GM23338 (cell line): ENCODE data around the gene GLRX. TPM values are rescaled to one million over a fixed set of nuclear protein-coding genes. Genes with fewer than 3 reads are reported as not detected.

Experiments used
- ETS1 ChIP-seq: IDR thresholded peaks from 2 replicates; pipeline ENCODE4 v1.6.1; 2016; ENCODE audit warnings: antibody characterized with exemption
- EZH2 ChIP-seq: fragments of 200-600 bp; sonication (generic); IDR thresholded peaks from one replicate; pipeline ENCODE4 v1.8.0; 2017; ENCODE audit warnings: antibody characterized with exemption, mild to moderate bottlenecking, low read depth; ENCODE audit not compliant: unreplicated experiment
- EZH2phosphoT487 ChIP-seq: fragments of 200-600 bp; sonication (generic); IDR thresholded peaks from one replicate; pipeline ENCODE4 v1.8.1; 2018; ENCODE audit warnings: antibody characterized with exemption; ENCODE audit not compliant: unreplicated experiment
- JUNB ChIP-seq: IDR thresholded peaks from one replicate; pipeline ENCODE4 v1.6.1; 2016; ENCODE audit warnings: antibody characterized with exemption; ENCODE audit not compliant: unreplicated experiment
- NANOG ChIP-seq: IDR thresholded peaks from 2 replicates; pipeline ENCODE4 v1.6.1; 2016; ENCODE audit warnings: antibody characterized with exemption, borderline replicate concordance
- POLR2AphosphoS5 ChIP-seq: IDR thresholded peaks from 2 replicates; pipeline ENCODE4 v1.6.1; 2016; ENCODE audit warnings: antibody characterized with exemption, low read depth
- STAT1 ChIP-seq: IDR thresholded peaks from one replicate; pipeline ENCODE4 v1.6.1; 2016; ENCODE audit warnings: antibody characterized with exemption; ENCODE audit not compliant: unreplicated experiment
- ZNF331 ChIP-seq: fragments of 250-450 bp; sonication (Bioruptor Pico); IDR thresholded peaks from 2 replicates; pipeline ENCODE4 v1.5.0; 2020; ENCODE audit warnings: low read depth, mild to moderate bottlenecking, moderate library complexity
- polyA plus RNA-seq: library from polyadenylated mRNA; unstranded; fragments of >200 nt; fragmentation: Nextera tagmentation; extraction: Ambion mirVana; gene quantifications from 2 replicates; pipeline ENCODE4 v1.2.1, GENCODE V29; 2016
- total RNA-seq: library from RNA; depleted of rRNA; stranded (reverse); fragments of >200 nt; shearing (Covaris generic); gene quantifications from 2 replicates; pipeline ENCODE4 v1.2.3, GENCODE V29; 2014
- TF ChIP-seq, protein P1 (sequence below): fragments of 250-450 bp; sonication (Bioruptor Pico); IDR thresholded peaks from 2 replicates; pipeline ENCODE4 v1.5.0; 2020; ENCODE audit warnings: mild to moderate bottlenecking, moderate library complexity

GLRX gene
- total and polyA plus RNA-seq, 2 experiments from 2014 or later = 9.5 to 42.2 TPM

DNA sequence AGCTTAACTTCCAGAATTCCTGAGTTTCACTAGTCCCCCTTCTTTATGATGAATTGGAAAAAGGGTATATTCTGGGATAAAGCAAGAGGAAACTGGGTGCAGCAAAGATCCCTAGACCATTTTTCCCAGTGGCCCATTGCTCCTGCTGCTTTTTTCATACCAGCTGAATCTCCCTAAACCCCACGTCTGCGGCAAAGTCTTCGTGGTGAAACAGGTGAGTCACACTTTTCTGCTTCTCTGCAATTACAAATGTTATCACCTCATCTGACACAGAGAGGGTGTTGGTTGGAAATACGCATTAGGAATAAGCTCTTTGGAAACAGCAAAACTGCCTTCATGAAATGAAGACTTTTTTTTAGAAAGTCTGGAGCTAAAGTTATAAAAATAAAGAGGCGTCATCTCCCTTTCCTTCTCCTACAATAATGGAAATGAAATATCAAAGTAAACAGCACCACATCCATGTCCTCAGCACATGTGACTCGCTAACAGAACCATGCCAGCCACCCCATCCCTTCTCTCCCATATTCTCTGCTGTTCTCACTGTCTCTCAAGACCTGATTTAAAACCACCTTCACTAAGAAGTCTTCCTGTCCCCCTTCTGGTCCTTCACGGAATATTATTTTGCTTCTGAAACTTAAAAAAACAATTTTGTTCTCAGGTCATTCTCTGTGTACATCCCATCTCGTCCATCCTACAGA, 39.5 kb upstream of the GLRX start (continued):
- TF ChIP-seq, protein P1, sequence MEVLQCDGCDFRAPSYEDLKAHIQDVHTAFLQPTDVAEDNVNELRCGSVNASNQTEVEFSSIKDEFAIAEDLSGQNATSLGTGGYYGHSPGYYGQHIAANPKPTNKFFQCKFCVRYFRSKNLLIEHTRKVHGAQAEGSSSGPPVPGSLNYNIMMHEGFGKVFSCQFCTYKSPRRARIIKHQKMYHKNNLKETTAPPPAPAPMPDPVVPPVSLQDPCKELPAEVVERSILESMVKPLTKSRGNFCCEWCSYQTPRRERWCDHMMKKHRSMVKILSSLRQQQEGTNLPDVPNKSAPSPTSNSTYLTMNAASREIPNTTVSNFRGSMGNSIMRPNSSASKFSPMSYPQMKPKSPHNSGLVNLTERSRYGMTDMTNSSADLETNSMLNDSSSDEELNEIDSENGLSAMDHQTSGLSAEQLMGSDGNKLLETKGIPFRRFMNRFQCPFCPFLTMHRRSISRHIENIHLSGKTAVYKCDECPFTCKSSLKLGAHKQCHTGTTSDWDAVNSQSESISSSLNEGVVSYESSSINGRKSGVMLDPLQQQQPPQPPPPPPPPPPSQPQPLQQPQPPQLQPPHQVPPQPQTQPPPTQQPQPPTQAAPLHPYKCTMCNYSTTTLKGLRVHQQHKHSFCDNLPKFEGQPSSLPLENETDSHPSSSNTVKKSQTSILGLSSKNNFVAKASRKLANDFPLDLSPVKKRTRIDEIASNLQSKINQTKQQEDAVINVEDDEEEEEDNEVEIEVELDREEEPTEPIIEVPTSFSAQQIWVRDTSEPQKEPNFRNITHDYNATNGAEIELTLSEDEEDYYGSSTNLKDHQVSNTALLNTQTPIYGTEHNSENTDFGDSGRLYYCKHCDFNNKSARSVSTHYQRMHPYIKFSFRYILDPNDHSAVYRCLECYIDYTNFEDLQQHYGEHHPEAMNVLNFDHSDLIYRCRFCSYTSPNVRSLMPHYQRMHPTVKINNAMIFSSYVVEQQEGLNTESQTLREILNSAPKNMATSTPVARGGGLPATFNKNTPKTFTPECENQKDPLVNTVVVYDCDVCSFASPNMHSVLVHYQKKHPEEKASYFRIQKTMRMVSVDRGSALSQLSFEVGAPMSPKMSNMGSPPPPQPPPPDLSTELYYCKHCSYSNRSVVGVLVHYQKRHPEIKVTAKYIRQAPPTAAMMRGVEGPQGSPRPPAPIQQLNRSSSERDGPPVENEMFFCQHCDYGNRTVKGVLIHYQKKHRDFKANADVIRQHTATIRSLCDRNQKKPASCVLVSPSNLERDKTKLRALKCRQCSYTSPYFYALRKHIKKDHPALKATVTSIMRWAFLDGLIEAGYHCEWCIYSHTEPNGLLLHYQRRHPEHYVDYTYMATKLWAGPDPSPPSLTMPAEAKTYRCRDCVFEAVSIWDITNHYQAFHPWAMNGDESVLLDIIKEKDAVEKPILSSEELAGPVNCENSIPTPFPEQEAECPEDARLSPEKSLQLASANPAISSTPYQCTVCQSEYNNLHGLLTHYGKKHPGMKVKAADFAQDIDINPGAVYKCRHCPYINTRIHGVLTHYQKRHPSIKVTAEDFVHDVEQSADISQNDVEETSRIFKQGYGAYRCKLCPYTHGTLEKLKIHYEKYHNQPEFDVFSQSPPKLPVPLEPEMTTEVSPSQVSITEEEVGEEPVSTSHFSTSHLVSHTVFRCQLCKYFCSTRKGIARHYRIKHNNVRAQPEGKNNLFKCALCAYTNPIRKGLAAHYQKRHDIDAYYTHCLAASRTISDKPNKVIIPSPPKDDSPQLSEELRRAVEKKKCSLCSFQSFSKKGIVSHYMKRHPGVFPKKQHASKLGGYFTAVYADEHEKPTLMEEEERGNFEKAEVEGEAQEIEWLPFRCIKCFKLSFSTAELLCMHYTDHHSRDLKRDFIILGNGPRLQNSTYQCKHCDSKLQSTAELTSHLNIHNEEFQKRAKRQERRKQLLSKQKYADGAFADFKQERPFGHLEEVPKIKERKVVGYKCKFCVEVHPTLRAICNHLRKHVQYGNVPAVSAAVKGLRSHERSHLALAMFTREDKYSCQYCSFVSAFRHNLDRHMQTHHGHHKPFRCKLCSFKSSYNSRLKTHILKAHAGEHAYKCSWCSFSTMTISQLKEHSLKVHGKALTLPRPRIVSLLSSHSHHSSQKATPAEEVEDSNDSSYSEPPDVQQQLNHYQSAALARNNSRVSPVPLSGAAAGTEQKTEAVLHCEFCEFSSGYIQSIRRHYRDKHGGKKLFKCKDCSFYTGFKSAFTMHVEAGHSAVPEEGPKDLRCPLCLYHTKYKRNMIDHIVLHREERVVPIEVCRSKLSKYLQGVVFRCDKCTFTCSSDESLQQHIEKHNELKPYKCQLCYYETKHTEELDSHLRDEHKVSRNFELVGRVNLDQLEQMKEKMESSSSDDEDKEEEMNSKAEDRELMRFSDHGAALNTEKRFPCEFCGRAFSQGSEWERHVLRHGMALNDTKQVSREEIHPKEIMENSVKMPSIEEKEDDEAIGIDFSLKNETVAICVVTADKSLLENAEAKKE = no peak
- TF ChIP-seq ZNF331 (CRISPR knock-in tag) (no peak), POLR2AphosphoS5 (no peak), EZH2phosphoT487 (no peak), JUNB (no peak), ETS1 (no peak), EZH2 (no peak), STAT1 (no peak), NANOG (no peak)
